Globus pallidus (tissue), 1 donor: ENCODE measurements around the gene TH.

Experiments used
- DNase-seq: peaks from one replicate; pipeline ENCODE4 v3.0.0-alpha.2; 2015; ENCODE audit warnings: low spot score

The TH gene

GRCh38 chr11:2159536-2160413, 11.8 kb downstream of the TH start:
- DNase-seq: no peak

- no peak for DNase-seq
Measured at GRCh38 chr11:2158966-2159365, 12.6 kb downstream of the TH start.

- DNase-seq: no peak
Measured at GRCh38 chr11:2158296-2158737, 13.3 kb downstream of the TH start.

- DNase-seq: no peak
Measured at GRCh38 chr11:2157294-2158040, 14.1 kb downstream of the TH start.

GRCh38 chr11:2156416-2157182, 15.0 kb downstream of the TH start:
- peak; percentile 23 for DNase-seq

- no peak for DNase-seq
Measured at GRCh38 chr11:2155511-2155910, 16.1 kb downstream of the TH start.

- no peak for DNase-seq
Measured at GRCh38 chr11:2154889-2155288, 16.7 kb downstream of the TH start.

- DNase-seq: no peak
Measured at GRCh38 chr11:2154195-2154585, 17.4 kb downstream of the TH start.

GRCh38 chr11:2153581-2154194, 17.9 kb downstream of the TH start:
- no peak for DNase-seq

- peak; percentile 54 for DNase-seq
Measured at GRCh38 chr11:2151500-2152257, 19.9 kb downstream of the TH start.

- no peak for DNase-seq
Measured at GRCh38 chr11:2149864-2150847, 21.5 kb downstream of the TH start.

GRCh38 chr11:2149460-2149859, 22.2 kb downstream of the TH start:
- DNase-seq: no peak

GRCh38 chr11:2148595-2148994, 23.0 kb downstream of the TH start:
- no peak for DNase-seq

GRCh38 chr11:2147391-2147790, 24.2 kb downstream of the TH start:
- no peak for DNase-seq

GRCh38 chr11:2146051-2146450, 25.6 kb downstream of the TH start:
- no peak for DNase-seq

GRCh38 chr11:2144544-2145248, 26.9 kb downstream of the TH start:
- DNase-seq: no peak

GRCh38 chr11:2143799-2144543, 27.6 kb downstream of the TH start:
- no peak for DNase-seq

GRCh38 chr11:2143477-2143798, 28.2 kb downstream of the TH start:
- DNase-seq: no peak

GRCh38 chr11:2142762-2143202, 28.8 kb downstream of the TH start:
- DNase-seq: no peak
